Activated CD8-positive, alpha-beta memory T cell treated with anti-CD3 and anti-CD28 coated beads for 36 hours (primary cell): ENCODE data around the gene KRTAP10-9. TPM values are rescaled to one million over a fixed set of nuclear protein-coding genes. Genes with fewer than 3 reads are reported as not detected.
"Not testable (repeated sequence)": the region's sequence is repeated elsewhere in the genome, so short reads cannot be mapped to it uniquely, and the experiment has no call there.

Experiments used
- CTCF ChIA-PET: fragments of 350-600 bp; sonication (Branson Sonifier 250); formaldehyde crosslinking; loops from one replicate; lab custom pipeline; 2021; ENCODE audit warnings: antibody characterized with exemption; lab: Charles Lee
- POLR2A ChIA-PET: fragments of 350-600 bp; sonication (Branson Sonifier 250); formaldehyde crosslinking; loops from one replicate; lab custom pipeline; 2021; ENCODE audit warnings: antibody characterized with exemption; lab: Charles Lee
- total RNA-seq, 2 experiments: library from RNA; stranded (reverse); gene quantifications; one replicate each; pipeline ENCODE4 v1.2.3, GENCODE V29; 2021

Gene KRTAP10-9
- total RNA-seq, 2 experiments from 2014 or later: not detected

- CTCF ChIA-PET: no interaction called here
- POLR2A ChIA-PET: no interaction called here
Measured at GRCh38 chr21:44612669-44613229, 14.1 kb upstream of the KRTAP10-9 start.

GRCh38 chr21:44613386-44614155, 13.3 kb upstream of the KRTAP10-9 start:
- POLR2A ChIA-PET: no interaction called here
- CTCF ChIA-PET: no interaction called here

GRCh38 chr21:44614161-44614631, 12.7 kb upstream of the KRTAP10-9 start:
- ChIA-PET CTCF (no interaction called here), POLR2A (no interaction called here)

- CTCF ChIA-PET: no interaction called here
- POLR2A ChIA-PET: no interaction called here
Measured at GRCh38 chr21:44614961-44615391, 11.9 kb upstream of the KRTAP10-9 start.

GRCh38 chr21:44615466-44615865, 11.4 kb upstream of the KRTAP10-9 start:
- CTCF ChIA-PET: no interaction called here

GRCh38 chr21:44615911-44616590, 10.8 kb upstream of the KRTAP10-9 start:
- ChIA-PET CTCF (no interaction called here), POLR2A (no interaction called here)

More at GRCh38 chr21:44615466-44615865, 11.4 kb upstream of the KRTAP10-9 start:
- POLR2A ChIA-PET: no interaction called here

- ChIA-PET CTCF (interaction anchor here (0.6 kb wide), 1 partner anchor 60 kb away, joined by 3 read pairs; no protein-coding TSS in a partner anchor), POLR2A (no interaction called here)
Measured at GRCh38 chr21:44616591-44616926, 10.3 kb upstream of the KRTAP10-9 start.

GRCh38 chr21:44617071-44617501, 9.8 kb upstream of the KRTAP10-9 start:
- ChIA-PET POLR2A (no interaction called here), CTCF (interaction anchor here (0.6 kb wide), 1 partner anchor 61 kb away, joined by 3 read pairs; no protein-coding TSS in a partner anchor)

- ChIA-PET POLR2A (no interaction called here), CTCF (no interaction called here)
Measured at GRCh38 chr21:44618504-44618903, 8.4 kb upstream of the KRTAP10-9 start.

GRCh38 chr21:44618909-44619308, 8.0 kb upstream of the KRTAP10-9 start:
- ChIA-PET POLR2A (no interaction called here), CTCF (no interaction called here)

GRCh38 chr21:44619886-44620285, 7.0 kb upstream of the KRTAP10-9 start:
- ChIA-PET POLR2A (no interaction called here), CTCF (no interaction called here)

- ChIA-PET CTCF (no interaction called here), POLR2A (no interaction called here)
Measured at GRCh38 chr21:44623575-44623974, 3.3 kb upstream of the KRTAP10-9 start.

GRCh38 chr21:44625756-44626155, 1.1 kb upstream of the KRTAP10-9 start:
- POLR2A ChIA-PET: no interaction called here
- CTCF ChIA-PET: no interaction called here

- CTCF ChIA-PET: no interaction called here
Measured at GRCh38 chr21:44626262-44626661, 631 bp upstream of the KRTAP10-9 start.

GRCh38 chr21:44627181-44627822, 409 bp downstream of the KRTAP10-9 start:
- CTCF ChIA-PET, POLR2A ChIA-PET: not testable (repeated sequence)

More at GRCh38 chr21:44626262-44626661, 631 bp upstream of the KRTAP10-9 start:
- POLR2A ChIA-PET: no interaction called here

GRCh38 chr21:44627831-44628233, 939 bp downstream of the KRTAP10-9 start:
- POLR2A ChIA-PET, CTCF ChIA-PET: not testable (repeated sequence)

- ChIA-PET POLR2A (no interaction called here), CTCF (no interaction called here)
Measured at GRCh38 chr21:44628707-44629391, 2.0 kb downstream of the KRTAP10-9 start.

GRCh38 chr21:44630440-44630839, 3.5 kb downstream of the KRTAP10-9 start:
- POLR2A ChIA-PET: no interaction called here
- CTCF ChIA-PET: no interaction called here

GRCh38 chr21:44632067-44632466, 5.2 kb downstream of the KRTAP10-9 start:
- ChIA-PET POLR2A (no interaction called here), CTCF (no interaction called here)
